Measurements from ENCODE around the gene NAA20.

Gene NAA20

GRCh38 chr20:19974630-19975435, 42.3 kb upstream of the NAA20 start:
- Histone ChIP-seq H3K4me1 (ENCODE audit: control insufficient read depth, insufficient read depth, low read length) (peaks cover 48% of the 10 kb centered on the region), H3K9me3 (ENCODE audit: control insufficient read depth in 2 of 2, low read length in 2 of 2) (no peaks in the 10 kb centered on the region), H3K27me3 (ENCODE audit: control insufficient read depth in 1 of 2, insufficient read depth in 2 of 2, low read length in 2 of 2) (no peaks in the 10 kb centered on the region), H3K9ac (ENCODE audit: low read length in 2 of 2) (peak overlapping the region; percentile 76 to 83), H3K27ac (ENCODE audit: low read length) (peak overlapping the region; percentile 93), H3K36me3 (ENCODE audit: control insufficient read depth in 2 of 2, insufficient read depth in 2 of 2, low read length in 2 of 2) (peaks cover 4 to 6% of the 10 kb centered on the region in 2 donors), H3K4me3 (ENCODE audit: low read length in 2 of 2) (peak overlapping the region; percentile 91 to 92)

DNA sequence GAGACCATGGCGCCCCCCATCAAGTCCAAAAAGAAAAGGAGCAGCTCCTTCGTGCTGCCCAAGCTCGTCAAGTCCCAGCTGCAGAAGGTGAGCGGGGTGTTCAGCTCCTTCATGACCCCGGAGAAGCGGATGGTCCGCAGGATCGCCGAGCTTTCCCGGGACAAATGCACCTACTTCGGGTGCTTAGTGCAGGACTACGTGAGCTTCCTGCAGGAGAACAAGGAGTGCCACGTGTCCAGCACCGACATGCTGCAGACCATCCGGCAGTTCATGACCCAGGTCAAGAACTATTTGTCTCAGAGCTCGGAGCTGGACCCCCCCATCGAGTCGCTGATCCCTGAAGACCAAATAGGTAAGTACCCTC, 41.7 kb upstream of the NAA20 start:
- peaks cover 4 to 6% of the 10 kb centered on the region in 2 donors for H3K36me3 ChIP-seq (ENCODE audit: control insufficient read depth in 2 of 2, insufficient read depth in 2 of 2, low read length in 2 of 2)
- peaks cover 51% of the 10 kb centered on the region for H3K4me1 ChIP-seq (ENCODE audit: control insufficient read depth, insufficient read depth, low read length)
- H3K27ac ChIP-seq (ENCODE audit: low read length): peak overlapping the region; percentile 93
- peak overlapping the region; percentile 76 to 83 for H3K9ac ChIP-seq (ENCODE audit: low read length in 2 of 2)
- H3K27me3 ChIP-seq (ENCODE audit: control insufficient read depth in 1 of 2, insufficient read depth in 2 of 2, low read length in 2 of 2): no peaks in the 10 kb centered on the region
- H3K9me3 ChIP-seq (ENCODE audit: control insufficient read depth in 2 of 2, low read length in 2 of 2): no peaks in the 10 kb centered on the region
- H3K4me3 ChIP-seq (ENCODE audit: low read length in 2 of 2): peak overlapping the region; percentile 91 to 92

DNA sequence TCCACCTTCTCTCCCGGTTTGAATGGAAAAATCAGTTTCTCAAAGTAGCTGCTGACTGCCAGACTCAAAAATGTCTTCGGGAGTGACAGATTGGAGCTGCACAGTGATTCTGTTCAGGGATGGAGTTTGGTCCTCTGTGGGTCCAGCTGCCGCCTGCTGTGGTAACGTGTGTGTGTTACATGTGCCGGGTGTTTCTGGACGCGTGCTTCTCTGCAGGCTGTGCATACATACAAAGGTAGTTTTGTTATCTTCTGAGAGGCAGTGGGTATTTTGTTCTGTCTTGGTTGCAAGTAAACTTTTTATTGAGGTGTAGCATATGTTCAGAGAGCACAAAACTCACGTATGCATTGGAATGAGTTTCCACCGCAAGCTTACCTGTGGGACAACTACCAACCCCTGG, 41.3 kb upstream of the NAA20 start:
- Histone ChIP-seq H3K4me3 (ENCODE audit: low read length in 2 of 2) (peak overlapping the region; percentile 91 to 92), H3K9me3 (ENCODE audit: control insufficient read depth in 2 of 2, low read length in 2 of 2) (no peaks in the 10 kb centered on the region), H3K9ac (ENCODE audit: low read length in 2 of 2) (peak overlapping the region; percentile 76 to 83), H3K27me3 (ENCODE audit: control insufficient read depth in 1 of 2, insufficient read depth in 2 of 2, low read length in 2 of 2) (no peaks in the 10 kb centered on the region), H3K27ac (ENCODE audit: low read length) (peak overlapping the region; percentile 93), H3K36me3 (ENCODE audit: control insufficient read depth in 2 of 2, insufficient read depth in 2 of 2, low read length in 2 of 2) (peaks cover 3 to 4% of the 10 kb centered on the region in 2 donors), H3K4me1 (ENCODE audit: control insufficient read depth, insufficient read depth, low read length) (peaks cover 56% of the 10 kb centered on the region)

DNA sequence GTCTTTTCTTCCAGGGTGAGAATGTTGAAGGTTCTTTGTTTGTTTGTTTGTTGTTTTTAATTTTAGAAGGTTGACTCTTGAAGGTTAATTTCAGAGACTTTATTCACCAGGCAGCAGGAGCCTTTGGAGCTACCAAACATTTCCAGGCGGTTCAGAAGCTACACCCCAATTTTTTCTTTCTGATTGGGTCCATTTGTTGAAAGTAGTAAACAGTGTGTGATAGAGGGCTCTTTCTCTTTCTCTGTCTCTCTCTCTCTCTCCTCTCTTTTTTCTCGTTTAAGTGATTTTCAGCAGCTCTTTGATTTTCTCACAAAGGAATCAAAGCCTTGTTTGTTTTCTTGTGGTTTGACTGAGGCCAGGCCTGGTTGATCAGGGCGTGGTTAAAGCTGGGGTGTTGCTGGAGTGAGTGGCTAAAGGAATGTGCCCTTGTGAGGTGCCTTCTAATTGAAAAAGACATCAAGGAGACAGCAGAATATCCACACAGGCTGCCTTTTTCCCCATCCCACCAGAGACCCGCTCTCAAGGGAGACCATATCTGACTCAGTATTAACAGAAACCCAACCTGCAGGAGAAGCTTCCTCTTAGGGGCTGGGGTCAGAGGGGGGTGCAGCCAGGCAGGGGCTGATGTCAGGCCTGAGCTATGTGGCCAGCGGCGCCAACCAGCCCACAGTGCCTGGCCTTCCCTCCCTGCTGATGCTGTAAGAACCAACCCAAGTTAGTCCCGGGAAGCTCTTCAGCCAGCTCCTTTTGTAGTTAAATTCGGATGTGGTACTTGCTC, 40.4 kb upstream of the NAA20 start:
- H3K27ac ChIP-seq (ENCODE audit: low read length): peak overlapping the region; percentile 93
- H3K9ac ChIP-seq (ENCODE audit: low read length in 2 of 2): peak overlapping the region; percentile 76 to 83
- H3K27me3 ChIP-seq (ENCODE audit: control insufficient read depth in 1 of 2, insufficient read depth in 2 of 2, low read length in 2 of 2): no peaks in the 10 kb centered on the region
- peak overlapping the region; percentile 91 to 92 for H3K4me3 ChIP-seq (ENCODE audit: low read length in 2 of 2)
- peaks cover 59% of the 10 kb centered on the region for H3K4me1 ChIP-seq (ENCODE audit: control insufficient read depth, insufficient read depth, low read length)
- peaks cover 0 to 1% of the 10 kb centered on the region in 2 donors for H3K36me3 ChIP-seq (ENCODE audit: control insufficient read depth in 2 of 2, insufficient read depth in 2 of 2, low read length in 2 of 2)
- H3K9me3 ChIP-seq (ENCODE audit: control insufficient read depth in 2 of 2, low read length in 2 of 2): no peaks in the 10 kb centered on the region

DNA sequence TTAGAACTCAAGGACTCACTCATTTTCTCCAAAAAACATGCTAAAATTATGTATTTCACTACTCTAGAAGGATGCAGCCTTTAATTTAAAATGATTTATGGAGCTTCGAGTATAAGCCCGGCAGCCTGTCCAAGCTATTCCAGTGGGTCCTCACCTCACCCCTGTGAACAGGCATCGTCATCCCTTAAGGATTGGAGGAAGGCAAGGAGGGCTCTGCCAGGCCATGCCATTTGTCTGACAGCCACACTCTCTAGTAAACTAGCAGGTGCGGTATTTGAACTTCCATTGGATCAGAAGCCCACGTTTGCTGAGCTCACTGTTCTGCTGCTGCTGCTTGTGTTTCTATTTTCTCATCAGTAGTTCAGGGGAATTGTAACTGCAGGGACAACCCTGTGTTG, 39.8 kb upstream of the NAA20 start:
- Histone ChIP-seq H3K4me1 (ENCODE audit: control insufficient read depth, insufficient read depth, low read length) (peaks cover 62% of the 10 kb centered on the region), H3K9ac (ENCODE audit: low read length in 2 of 2) (peak overlapping the region; percentile 69 to 83), H3K27ac (ENCODE audit: low read length) (peak overlapping the region; percentile 93), H3K27me3 (ENCODE audit: control insufficient read depth in 1 of 2, insufficient read depth in 2 of 2, low read length in 2 of 2) (no peaks in the 10 kb centered on the region), H3K9me3 (ENCODE audit: control insufficient read depth in 2 of 2, low read length in 2 of 2) (no peaks in the 10 kb centered on the region), H3K4me3 (ENCODE audit: low read length in 2 of 2) (peak overlapping the region; percentile 91 to 92), H3K36me3 (ENCODE audit: control insufficient read depth in 2 of 2, insufficient read depth in 2 of 2, low read length in 2 of 2) (no peaks in the 10 kb centered on the region)

GRCh38 chr20:19978511-19979210, 38.5 kb upstream of the NAA20 start:
- H3K9ac ChIP-seq (ENCODE audit: low read length in 2 of 2): no peak overlapping the region
- no peaks in the 10 kb centered on the region for H3K9me3 ChIP-seq (ENCODE audit: control insufficient read depth in 2 of 2, low read length in 2 of 2)
- peak overlapping the region; percentile 93 for H3K27ac ChIP-seq (ENCODE audit: low read length)
- no peaks in the 10 kb centered on the region for H3K27me3 ChIP-seq (ENCODE audit: control insufficient read depth in 1 of 2, insufficient read depth in 2 of 2, low read length in 2 of 2)
- H3K4me3 ChIP-seq (ENCODE audit: low read length in 2 of 2): peak overlapping the region in 1 of 2 donors; percentile 15
- peaks cover 58% of the 10 kb centered on the region for H3K4me1 ChIP-seq (ENCODE audit: control insufficient read depth, insufficient read depth, low read length)
- peaks cover 0 to 3% of the 10 kb centered on the region in 2 donors for H3K36me3 ChIP-seq (ENCODE audit: control insufficient read depth in 2 of 2, insufficient read depth in 2 of 2, low read length in 2 of 2)

- peak overlapping the region; percentile 24 for H3K27ac ChIP-seq (ENCODE audit: low read length)
These were observed 36.1 kb upstream of the NAA20 start for GRCh38 chr20:19981031-19981451.

DNA sequence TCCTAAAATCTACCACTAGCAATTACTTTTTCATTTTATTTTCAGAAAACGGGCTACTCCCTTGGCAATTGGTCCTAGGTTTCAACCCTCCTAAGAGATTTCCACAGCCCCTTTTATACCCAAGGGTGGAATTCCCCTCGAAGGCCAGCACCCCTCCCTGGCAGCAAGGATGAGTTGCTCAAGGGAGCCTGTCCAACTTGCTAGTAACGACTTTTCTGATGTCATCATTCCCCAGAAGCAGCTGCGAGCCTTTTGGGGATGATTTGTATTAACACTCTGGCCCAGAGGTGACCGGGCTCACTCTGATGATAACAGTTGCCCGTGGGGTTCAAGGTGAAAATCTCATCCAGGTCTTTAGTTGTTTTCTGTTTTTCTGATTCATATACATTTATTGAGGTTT, 30.7 kb upstream of the NAA20 start:
- Histone ChIP-seq H3K9ac (ENCODE audit: low read length in 2 of 2) (no peak overlapping the region), H3K9me3 (ENCODE audit: control insufficient read depth in 2 of 2, low read length in 2 of 2) (no peaks in the 10 kb centered on the region), H3K27ac (ENCODE audit: low read length) (peak overlapping the region; percentile 37), H3K36me3 (ENCODE audit: control insufficient read depth in 2 of 2, insufficient read depth in 2 of 2, low read length in 2 of 2) (peaks cover 5 to 9% of the 10 kb centered on the region in 2 donors), H3K27me3 (ENCODE audit: control insufficient read depth in 1 of 2, insufficient read depth in 2 of 2, low read length in 2 of 2) (no peaks in the 10 kb centered on the region), H3K4me1 (ENCODE audit: control insufficient read depth, insufficient read depth, low read length) (peaks cover 16% of the 10 kb centered on the region), H3K4me3 (ENCODE audit: low read length in 2 of 2) (no peak overlapping the region)

More at GRCh38 chr20:19981031-19981451, 36.1 kb upstream of the NAA20 start:
- H3K9ac ChIP-seq (ENCODE audit: low read length in 2 of 2): no peak overlapping the region
- peaks cover 0 to 3% of the 10 kb centered on the region in 2 donors for H3K36me3 ChIP-seq (ENCODE audit: control insufficient read depth in 2 of 2, insufficient read depth in 2 of 2, low read length in 2 of 2)
- no peaks in the 10 kb centered on the region for H3K27me3 ChIP-seq (ENCODE audit: control insufficient read depth in 1 of 2, insufficient read depth in 2 of 2, low read length in 2 of 2)
- no peaks in the 10 kb centered on the region for H3K9me3 ChIP-seq (ENCODE audit: control insufficient read depth in 2 of 2, low read length in 2 of 2)
- H3K4me1 ChIP-seq (ENCODE audit: control insufficient read depth, insufficient read depth, low read length): peaks cover 44% of the 10 kb centered on the region
- no peak overlapping the region for H3K4me3 ChIP-seq (ENCODE audit: low read length in 2 of 2)

DNA sequence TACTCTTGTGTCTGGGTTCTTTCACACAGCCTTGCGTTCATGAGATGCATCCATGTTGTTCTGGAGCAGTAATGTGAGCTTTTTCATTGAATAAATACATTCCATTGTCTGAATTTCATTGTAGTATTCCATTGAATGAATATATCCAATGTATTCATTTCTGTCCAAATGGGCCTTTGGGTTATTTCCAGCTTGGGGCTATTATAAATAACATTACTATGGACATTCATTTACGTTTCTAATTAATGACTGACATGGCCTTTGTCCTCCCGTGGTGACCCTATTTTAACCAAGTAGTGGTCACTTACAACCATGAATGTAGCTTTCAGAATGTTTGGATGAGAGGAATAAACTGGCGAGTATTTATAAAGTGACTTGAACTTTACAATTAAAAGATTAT, 30.1 kb upstream of the NAA20 start:
- Histone ChIP-seq H3K9ac (ENCODE audit: low read length in 2 of 2) (no peak overlapping the region), H3K27me3 (ENCODE audit: control insufficient read depth in 1 of 2, insufficient read depth in 2 of 2, low read length in 2 of 2) (no peaks in the 10 kb centered on the region), H3K9me3 (ENCODE audit: control insufficient read depth in 2 of 2, low read length in 2 of 2) (no peaks in the 10 kb centered on the region), H3K36me3 (ENCODE audit: control insufficient read depth in 2 of 2, insufficient read depth in 2 of 2, low read length in 2 of 2) (peaks cover 5 to 9% of the 10 kb centered on the region in 2 donors), H3K4me1 (ENCODE audit: control insufficient read depth, insufficient read depth, low read length) (peaks cover 18% of the 10 kb centered on the region), H3K27ac (ENCODE audit: low read length) (peak overlapping the region; percentile 37), H3K4me3 (ENCODE audit: low read length in 2 of 2) (no peak overlapping the region)

DNA sequence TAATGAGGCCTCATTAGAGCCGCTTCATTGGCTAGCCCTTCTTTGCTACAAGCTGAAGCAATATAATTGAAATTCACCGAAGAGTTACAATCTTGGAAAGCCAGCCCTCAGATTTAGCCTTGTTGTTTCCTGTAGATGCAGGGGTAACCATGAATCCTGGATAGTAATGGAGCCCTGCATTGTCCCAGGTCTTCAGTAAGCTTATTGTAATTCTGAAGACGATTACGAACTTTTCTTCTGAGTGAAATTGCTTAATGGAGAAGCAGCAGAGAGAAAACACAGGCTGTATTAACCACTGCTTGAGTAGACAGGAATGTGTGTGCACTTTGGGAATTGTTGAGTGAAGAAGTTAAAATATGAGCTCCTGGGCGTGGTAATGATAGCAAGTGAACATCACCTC, 26.3 kb upstream of the NAA20 start:
- Histone ChIP-seq H3K27ac (ENCODE audit: low read length) (no peak overlapping the region), H3K27me3 (ENCODE audit: control insufficient read depth in 1 of 2, insufficient read depth in 2 of 2, low read length in 2 of 2) (no peaks in the 10 kb centered on the region), H3K9me3 (ENCODE audit: control insufficient read depth in 2 of 2, low read length in 2 of 2) (no peaks in the 10 kb centered on the region), H3K4me3 (ENCODE audit: low read length in 2 of 2) (no peak overlapping the region), H3K4me1 (ENCODE audit: control insufficient read depth, insufficient read depth, low read length) (peaks cover 42% of the 10 kb centered on the region), H3K9ac (ENCODE audit: low read length in 2 of 2) (no peak overlapping the region), H3K36me3 (ENCODE audit: control insufficient read depth in 2 of 2, insufficient read depth in 2 of 2, low read length in 2 of 2) (peaks cover 5 to 7% of the 10 kb centered on the region in 2 donors)

Measured in stomach smooth muscle (tissue), 2 donors.